BJ (cell line): Measurements from ENCODE around the gene USP4. TPM values are rescaled to one million over a fixed set of nuclear protein-coding genes. Genes with fewer than 3 reads are reported as not detected.
"Not testable (repeated sequence)": the region's sequence is repeated elsewhere in the genome, so short reads cannot be mapped to it uniquely, and the experiment has no call there.

Experiments used
- CTCF ChIA-PET: fragments of 350-600 bp; formaldehyde crosslinking; extraction: SDS; loops from one replicate; lab custom pipeline; 2021; ENCODE audit warnings: antibody characterized with exemption, inconsistent platforms; lab: Yijun Ruan, JAX
- POLR2A ChIA-PET: fragments of 300-600 bp; sonication (Branson Sonifier 250); formaldehyde crosslinking; extraction: SDS; loops from one replicate; lab custom pipeline; 2021; ENCODE audit warnings: antibody characterized with exemption; lab: Charles Lee
- DNase-seq: peaks from one replicate; pipeline ENCODE4 v3.0.0-alpha.2; 2011; ENCODE audit warnings: low read depth
- H3K27me3 ChIP-seq: 2 replicates; pipeline ENCODE4 v1.6.0; 2011; ENCODE audit warnings: low read length; ENCODE audit not compliant: control insufficient read depth, insufficient read depth
- H3K36me3 ChIP-seq: 2 replicates; pipeline ENCODE4 v1.5.1; 2011; ENCODE audit warnings: low read length; ENCODE audit not compliant: control insufficient read depth, insufficient read depth
- H3K4me3 ChIP-seq: 2 replicates; pipeline ENCODE4 v1.5.1; 2011; ENCODE audit warnings: low read depth, mild to moderate bottlenecking, control low read depth, low read length
- polyA plus RNA-seq: library from polyadenylated mRNA; depleted of rRNA; stranded (reverse); fragments of >200 nt; gene quantifications from 2 replicates; pipeline ENCODE4 v1.2.3, GENCODE V29; 2011
- TF ChIP-seq, protein P1 (sequence below): IDR thresholded peaks from 2 replicates; pipeline ENCODE4 v1.5.1; 2011; ENCODE audit warnings: low read depth, mild to moderate bottlenecking, control low read depth, inconsistent platforms, low read length, moderate library complexity; ENCODE audit not compliant: insufficient read depth

USP4 gene
- polyA plus RNA-seq, 1 experiment, result 63.5 TPM

DNA sequence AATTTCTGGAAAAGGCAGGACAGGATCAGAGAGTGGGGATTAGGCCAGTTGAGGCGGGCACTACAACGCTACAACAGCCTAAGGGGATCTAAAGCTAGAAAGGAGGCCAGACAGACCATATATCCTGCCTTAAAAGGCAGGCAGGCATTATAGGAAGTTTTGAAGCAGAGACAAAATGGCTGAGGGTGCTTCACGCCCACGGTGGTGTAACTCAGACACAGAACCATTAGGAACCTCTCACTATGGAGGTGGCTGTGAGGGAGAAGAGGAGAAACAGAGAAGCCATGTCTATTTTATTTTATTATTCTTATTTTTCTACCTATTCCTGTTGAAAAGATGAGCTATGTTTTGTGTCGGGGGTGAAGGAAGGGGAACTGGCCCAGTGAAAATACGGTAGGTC lies 2.1 kb upstream of the USP4 start:
- no peaks in the 10 kb centered on the region for H3K36me3 ChIP-seq
- ChIA-PET POLR2A (no interaction called here), CTCF (interaction anchor here (0.8 kb wide), 1 partner anchor 102 kb away, joined by 5 read pairs; no protein-coding TSS in a partner anchor)
- no peak for DNase-seq
- H3K4me3 ChIP-seq, result no peak overlapping the region
- TF ChIP-seq, protein P1, sequence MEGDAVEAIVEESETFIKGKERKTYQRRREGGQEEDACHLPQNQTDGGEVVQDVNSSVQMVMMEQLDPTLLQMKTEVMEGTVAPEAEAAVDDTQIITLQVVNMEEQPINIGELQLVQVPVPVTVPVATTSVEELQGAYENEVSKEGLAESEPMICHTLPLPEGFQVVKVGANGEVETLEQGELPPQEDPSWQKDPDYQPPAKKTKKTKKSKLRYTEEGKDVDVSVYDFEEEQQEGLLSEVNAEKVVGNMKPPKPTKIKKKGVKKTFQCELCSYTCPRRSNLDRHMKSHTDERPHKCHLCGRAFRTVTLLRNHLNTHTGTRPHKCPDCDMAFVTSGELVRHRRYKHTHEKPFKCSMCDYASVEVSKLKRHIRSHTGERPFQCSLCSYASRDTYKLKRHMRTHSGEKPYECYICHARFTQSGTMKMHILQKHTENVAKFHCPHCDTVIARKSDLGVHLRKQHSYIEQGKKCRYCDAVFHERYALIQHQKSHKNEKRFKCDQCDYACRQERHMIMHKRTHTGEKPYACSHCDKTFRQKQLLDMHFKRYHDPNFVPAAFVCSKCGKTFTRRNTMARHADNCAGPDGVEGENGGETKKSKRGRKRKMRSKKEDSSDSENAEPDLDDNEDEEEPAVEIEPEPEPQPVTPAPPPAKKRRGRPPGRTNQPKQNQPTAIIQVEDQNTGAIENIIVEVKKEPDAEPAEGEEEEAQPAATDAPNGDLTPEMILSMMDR, result no peak
- no peaks in the 10 kb centered on the region for H3K27me3 ChIP-seq

DNA sequence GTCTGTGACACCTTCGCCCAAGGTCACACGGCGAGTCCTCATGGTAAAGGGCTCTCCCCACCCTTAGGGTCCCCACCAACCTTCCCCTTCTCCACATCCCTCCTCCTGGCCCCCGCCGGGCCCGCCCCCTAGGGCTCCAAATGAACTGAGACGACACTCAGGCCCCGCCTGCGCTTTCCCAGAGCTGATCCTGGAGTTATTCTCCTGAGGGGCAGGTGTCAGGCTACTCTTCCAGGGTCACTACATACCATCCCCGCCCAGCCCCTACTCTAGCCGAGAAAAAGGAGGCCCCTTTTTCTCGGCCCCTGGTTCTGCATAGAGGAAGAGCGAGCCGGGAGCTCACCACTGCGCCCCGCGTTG lies 292 bp downstream of the USP4 start:
- POLR2A ChIA-PET, result interaction anchor here (0.6 to 1.5 kb wide), 3 partner anchors 12 to 105 kb away, joined by 4 to 5 read pairs (median 4); partner anchors contain the start of gene NICN1
- TF ChIP-seq, protein P1, result no peak
- peaks cover 6% of the 10 kb centered on the region for H3K36me3 ChIP-seq
- no peaks in the 10 kb centered on the region for H3K27me3 ChIP-seq
- CTCF ChIA-PET, result interaction anchor here (1.1 to 3.2 kb wide), 11 partner anchors 10 to 253 kb away, joined by 3 to 24 read pairs (median 6); partner anchors contain the start of genes KLHDC8B, NICN1, RHOA and TCTA
- peak overlapping the region; percentile 95 for H3K4me3 ChIP-seq
- DNase-seq, result no peak

DNA sequence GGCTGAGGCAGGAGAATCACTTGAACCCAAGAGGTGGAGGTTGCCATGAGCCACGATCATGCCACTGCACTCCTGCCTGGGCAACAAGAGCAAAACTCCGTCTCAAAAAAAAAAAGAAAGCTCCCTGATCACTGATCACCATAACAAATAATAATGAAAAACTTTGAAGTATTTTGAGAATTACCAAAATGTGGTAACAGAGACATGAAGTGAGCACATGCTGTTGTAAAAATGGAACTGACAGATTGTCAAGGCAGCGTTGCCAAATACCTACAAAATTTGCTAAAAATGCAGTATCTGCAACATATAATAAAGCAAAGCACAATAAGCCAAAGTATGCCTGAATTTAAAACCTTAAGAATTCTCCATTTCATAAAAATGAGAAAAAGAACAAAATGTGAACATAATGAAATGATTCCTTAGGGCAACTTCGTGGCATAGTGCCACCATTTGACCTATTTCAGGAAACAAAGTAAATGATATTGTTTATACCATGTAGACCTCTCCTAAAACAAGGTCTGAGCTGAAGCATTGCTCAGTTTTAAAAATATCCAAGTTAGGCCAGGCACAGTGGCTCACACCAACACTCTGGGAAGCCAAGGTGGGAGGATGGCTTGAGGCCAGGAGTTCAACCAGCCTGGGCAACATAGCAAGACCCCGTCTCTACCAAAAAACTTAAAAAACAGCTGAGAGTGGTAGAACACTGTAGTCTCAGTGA lies 5.8 kb downstream of the USP4 start:
- Histone ChIP-seq H3K27me3 (no peaks in the 10 kb centered on the region), H3K4me3 (no peak overlapping the region), H3K36me3 (peaks cover 10% of the 10 kb centered on the region)
- TF ChIP-seq, protein P1, result no peak
- ChIA-PET CTCF (interaction anchor here (0.7 to 0.9 kb wide), 2 partner anchors 9 to 10 kb away, joined by 3 read pairs; no protein-coding TSS in a partner anchor), POLR2A (interaction anchor here (0.5 kb wide), 1 partner anchor 116 kb away, joined by 4 read pairs; no protein-coding TSS in a partner anchor)
- DNase-seq, result no peak

DNA sequence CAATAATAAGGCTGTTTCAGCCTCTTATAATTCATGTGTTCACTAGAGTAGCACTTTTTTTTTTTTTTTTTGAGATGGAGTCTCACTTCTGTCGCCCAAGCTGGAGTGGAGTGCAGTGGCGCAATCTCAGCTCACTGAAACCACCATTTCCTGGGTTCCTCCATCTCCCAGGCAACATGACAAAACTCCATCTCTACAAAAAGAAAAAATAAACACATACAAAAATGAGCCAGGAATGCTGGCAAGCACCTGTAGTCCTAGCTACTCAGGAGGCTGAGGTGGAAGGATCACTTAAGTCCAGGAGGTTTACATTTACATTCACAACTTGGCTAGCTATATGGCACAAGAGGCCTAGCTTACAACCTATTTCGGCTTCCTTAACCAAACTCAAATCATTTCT lies 6.8 kb downstream of the USP4 start:
- Histone ChIP-seq H3K36me3 (peaks cover 10% of the 10 kb centered on the region), H3K4me3 (no peak overlapping the region), H3K27me3 (no peaks in the 10 kb centered on the region)
- CTCF ChIA-PET, result interaction anchor here (1.5 kb wide), 2 partner anchors 56 to 163 kb away, joined by 3 to 5 read pairs; no protein-coding TSS in a partner anchor
- DNase-seq, result no peak
- POLR2A ChIA-PET, result no interaction called here
- TF ChIP-seq, protein P1, result no peak

DNA sequence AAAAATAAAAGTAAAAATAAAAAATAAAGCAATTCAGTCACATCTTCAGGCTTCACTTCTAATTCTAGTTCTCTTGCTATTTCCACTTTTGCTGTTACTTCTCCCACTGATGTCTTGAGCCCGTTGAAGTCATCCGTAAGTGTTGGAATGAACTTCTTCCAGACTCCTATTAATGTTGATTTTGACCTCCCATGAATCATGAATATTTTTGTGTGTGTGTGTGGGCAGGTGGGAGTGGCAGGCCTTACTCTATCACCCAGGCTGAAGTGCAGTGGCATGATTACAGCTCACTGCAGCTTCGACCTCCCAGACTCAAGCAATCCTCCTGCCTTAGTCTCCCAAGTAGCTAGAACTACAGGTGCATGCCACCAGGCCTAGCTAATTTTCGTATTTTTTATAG lies 10.7 kb downstream of the USP4 start:
- peaks cover 20% of the 10 kb centered on the region for H3K36me3 ChIP-seq
- ChIA-PET POLR2A (no interaction called here), CTCF (no interaction called here)
- DNase-seq, result no peak
- H3K27me3 ChIP-seq, result no peaks in the 10 kb centered on the region
- TF ChIP-seq, protein P1, result no peak
- no peak overlapping the region for H3K4me3 ChIP-seq

DNA sequence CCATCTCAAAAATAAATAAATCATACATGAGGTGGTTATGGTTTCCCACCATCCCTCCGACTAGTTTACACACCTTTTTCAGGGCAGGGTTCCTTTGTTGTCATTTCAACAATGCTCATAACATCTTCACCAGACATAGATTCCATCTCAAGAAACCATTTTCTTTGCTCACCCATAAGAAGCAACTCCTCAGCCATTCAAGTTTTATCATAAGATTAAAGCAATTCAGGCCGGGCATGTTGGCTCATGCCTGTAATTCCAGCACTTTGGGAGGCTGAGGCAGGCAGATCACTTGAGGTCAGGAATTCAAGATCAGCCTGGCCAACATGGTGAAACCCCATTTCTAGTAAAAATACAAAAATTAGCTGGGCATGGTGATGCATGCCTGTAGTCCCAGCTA lies 11.5 kb downstream of the USP4 start:
- CTCF ChIA-PET, H3K27me3 ChIP-seq, H3K4me3 ChIP-seq, DNase-seq, POLR2A ChIA-PET: not testable (repeated sequence)
- peaks cover 26% of the 10 kb centered on the region for H3K36me3 ChIP-seq
